ENCODE measurements around the gene GRB2. TPM values are rescaled to one million over a fixed set of nuclear protein-coding genes. Genes with fewer than 3 reads are reported as not detected.

Gene GRB2
- total and polyA plus RNA-seq, 10 of the 15 experiments (the other 5 are each of a cell fraction or from before 2014, with no cell fraction given), result 113 to 268 (median 158) TPM

GRCh38 chr17:75317671-75318070 is 87.8 kb downstream of the GRB2 start:
- Histone ChIP-seq H3K4me1 (ENCODE audit: control insufficient read depth, insufficient read depth, low read length) (peaks cover 85% of the 10 kb centered on the region), H3K4me3 (no peak overlapping the region), H4K20me1 (ENCODE audit: control insufficient read depth, insufficient read depth) (no peaks in the 10 kb centered on the region), H3K9ac (ENCODE audit: control insufficient read depth, insufficient read depth, low read length) (no peak overlapping the region), H2AFZ (ENCODE audit: control insufficient read depth, low read depth, low read length) (no peak overlapping the region), H3K27me3 (replicated peaks in 1 of 2; ENCODE audit: control insufficient read depth in 2 of 2, insufficient read depth in 2 of 2, low read length in 1 of 2) (no peaks in the 10 kb centered on the region), H3K79me2 (ENCODE audit: control insufficient read depth, insufficient read depth, low read length) (peaks cover 38% of the 10 kb centered on the region), H3K27ac (ENCODE audit: control insufficient read depth, insufficient read depth) (peak overlapping the region; percentile 71), H3K9me3 (replicated peaks; ENCODE audit: control insufficient read depth, insufficient read depth, low read length) (no peaks in the 10 kb centered on the region), H3K4me2 (ENCODE audit: control insufficient read depth, insufficient read depth) (no peak overlapping the region), H3K36me3 (ENCODE audit: control insufficient read depth in 2 of 2, insufficient read depth in 2 of 2, low read length in 1 of 2) (peaks cover 23 to 27% of the 10 kb centered on the region in 2 experiments)
- POLR2A ChIA-PET, result interaction anchor here (0.9 to 13.4 kb wide), 7 partner anchors 15 to 88 kb away, joined by 4 to 255 read pairs (median 8); partner anchors contain the start of genes GRB2, MIF4GD and SLC25A19
- WGBS (ENCODE audit: insufficient coverage, insufficient replicate concordance, low lambda C conversion rate, missing lambda C conversion rate), result 80% methylated on average over 11 of the region's 11 CpGs
- DNase-seq (ENCODE audit: low read depth, low spot score), result no peak
- RAD21 ChIA-PET (ENCODE audit: unreplicated experiment), result interaction anchor here (1.3 to 16.3 kb wide), 4 partner anchors 23 to 95 kb away, joined by 3 to 364 read pairs (median 6); partner anchors contain the start of genes GRB2 and SLC25A19
- intact Hi-C loops (cut with micrococcal nuclease; ENCODE audit: unreplicated experiment) (no loop called here), in situ Hi-C loops (cut with MboI) (no loop called here)
- no TSS peak for BruUV-seq (replicated peaks)
- SMC1A ChIA-PET (ENCODE audit: uncharacterized antibody, unreplicated experiment), result interaction anchor here (1.0 to 13.5 kb wide), 7 partner anchors 17 to 91 kb away, joined by 3 to 243 read pairs (median 4); partner anchors contain the start of gene SLC25A19
- no peak for ATAC-seq
- FAIRE-seq, result no peak
- CTCF ChIA-PET, result interaction anchor here (1.1 to 13.8 kb wide), 7 partner anchors 13 to 95 kb away, joined by 3 to 182 read pairs (median 5); partner anchors contain the start of gene GRB2
- TF ChIP-seq RCOR1 (conservative IDR thresholded peaks at IDR 0.05; ENCODE audit: low read depth, low read length) (no peak), ZBTB40 (IDR thresholded peaks at IDR 0.05; ENCODE audit: borderline replicate concordance) (no peak), YBX1 (IDR thresholded peaks at IDR 0.05) (no peak), PRDM15 (CRISPR knock-in tag; IDR thresholded peaks at IDR 0.05) (no peak), HDAC2 (IDR thresholded peaks at IDR 0.05) (no peak), ASH2L (IDR thresholded peaks at IDR 0.05; ENCODE audit: borderline replicate concordance, low read depth) (no peak), RELB (IDR thresholded peaks at IDR 0.05; ENCODE audit: low read depth) (no peak), WRNIP1 (IDR thresholded peaks at IDR 0.05; ENCODE audit: borderline replicate concordance, low read depth, low read length) (no peak), ZNF24 (IDR thresholded peaks at IDR 0.05) (no peak), ZNF207 (IDR thresholded peaks at IDR 0.05; ENCODE audit: borderline replicate concordance) (no peak), JUNB (IDR thresholded peaks at IDR 0.05) (no peak), SIN3A (IDR thresholded peaks at IDR 0.05; ENCODE audit: low read depth, low read length) (no peak), HSF1 (IDR thresholded peaks at IDR 0.05; ENCODE audit: low read depth, low read length) (no peak), LARP7 (IDR thresholded peaks at IDR 0.05) (no peak)

Data from GM12878 (cell line).